Measurements from ENCODE around the gene LLPH. TPM values are rescaled to one million over a fixed set of nuclear protein-coding genes. Genes with fewer than 3 reads are reported as not detected.

The LLPH gene
- total RNA-seq, 2 donors from 2014 or later, result 5.0 to 8.1 TPM

DNA sequence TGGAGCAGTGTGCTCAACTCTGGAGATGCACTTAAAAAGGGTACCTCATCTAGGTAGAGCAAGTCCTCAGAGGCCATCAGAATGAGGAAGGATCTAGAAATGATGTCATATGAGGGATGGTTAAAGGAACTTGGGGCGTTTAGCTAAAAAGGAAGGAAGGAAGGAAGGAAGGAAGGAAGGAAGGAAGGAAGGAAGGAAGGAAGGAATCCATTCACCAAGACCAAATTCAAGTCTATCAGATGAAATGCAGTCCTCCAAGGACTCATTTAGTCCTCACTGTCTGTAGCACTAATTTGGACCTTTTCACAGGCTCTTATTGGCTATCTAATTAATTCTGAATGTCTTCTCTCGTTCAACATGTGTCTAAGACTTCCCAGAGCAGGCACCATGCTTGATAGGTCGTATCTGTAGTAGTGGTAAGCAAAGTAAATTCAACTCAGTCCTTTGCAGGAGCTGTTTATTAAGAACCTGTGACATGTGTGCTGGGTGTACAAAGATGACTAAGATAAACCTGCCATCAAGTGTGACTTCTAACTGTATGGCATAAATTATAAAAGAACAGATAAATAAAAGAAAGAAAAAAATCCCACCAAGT is 63.5 kb downstream of the LLPH start:
- Histone ChIP-seq H3K27me3 (replicated peaks; ENCODE audit: insufficient read depth) (no peaks in the 10 kb centered on the region), H3K4me3 (no peak overlapping the region), H3K36me3 (no peaks in the 10 kb centered on the region), H3K4me1 (ENCODE audit: control insufficient read depth in 1 of 2, low read depth in 2 of 2) (peaks cover 0 to 2% of the 10 kb centered on the region in 2 donors), H3K27ac (no peak overlapping the region), H3K9me3 (no peaks in the 10 kb centered on the region)
- DNase-seq (ENCODE audit: low spot score) (no peak), ATAC-seq (ENCODE audit: insufficient number of reproducible peaks, low FRiP score, low read depth) (no peak)
- TF ChIP-seq, protein P1, sequence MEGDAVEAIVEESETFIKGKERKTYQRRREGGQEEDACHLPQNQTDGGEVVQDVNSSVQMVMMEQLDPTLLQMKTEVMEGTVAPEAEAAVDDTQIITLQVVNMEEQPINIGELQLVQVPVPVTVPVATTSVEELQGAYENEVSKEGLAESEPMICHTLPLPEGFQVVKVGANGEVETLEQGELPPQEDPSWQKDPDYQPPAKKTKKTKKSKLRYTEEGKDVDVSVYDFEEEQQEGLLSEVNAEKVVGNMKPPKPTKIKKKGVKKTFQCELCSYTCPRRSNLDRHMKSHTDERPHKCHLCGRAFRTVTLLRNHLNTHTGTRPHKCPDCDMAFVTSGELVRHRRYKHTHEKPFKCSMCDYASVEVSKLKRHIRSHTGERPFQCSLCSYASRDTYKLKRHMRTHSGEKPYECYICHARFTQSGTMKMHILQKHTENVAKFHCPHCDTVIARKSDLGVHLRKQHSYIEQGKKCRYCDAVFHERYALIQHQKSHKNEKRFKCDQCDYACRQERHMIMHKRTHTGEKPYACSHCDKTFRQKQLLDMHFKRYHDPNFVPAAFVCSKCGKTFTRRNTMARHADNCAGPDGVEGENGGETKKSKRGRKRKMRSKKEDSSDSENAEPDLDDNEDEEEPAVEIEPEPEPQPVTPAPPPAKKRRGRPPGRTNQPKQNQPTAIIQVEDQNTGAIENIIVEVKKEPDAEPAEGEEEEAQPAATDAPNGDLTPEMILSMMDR (IDR thresholded peaks at IDR 0.05), result no peak

Other genes with a start within 250 kb of the LLPH start
- gene TMBIM4, start 39.2 kb upstream of the LLPH start, total RNA-seq, result 100 to 1,000 TPM; 114 to 161 TPM
- gene IRAK3, start 58.5 kb upstream of the LLPH start, total RNA-seq, result 10 to 100 TPM; 29.8 to 67.9 TPM
- 10 to 100 TPM in 1 of 2 donors, 1 to 10 TPM in 1; 1.2 to 10.2 TPM for gene HELB, start 171.7 kb upstream of the LLPH start, total RNA-seq

Measured in thoracic aorta (tissue), 2 donors.